ENCODE measurements around the gene TANC2. TPM values are rescaled to one million over a fixed set of nuclear protein-coding genes. Genes with fewer than 3 reads are reported as not detected.

Gene TANC2
- total RNA-seq, 1 donor from 2014 or later = 35.0 TPM

GRCh38 chr17:62965174-62965685 lies 805 bp upstream of the TANC2 start:
- DNase-seq (ENCODE audit: low read depth) = no peak
- TF ChIP-seq CTCF (IDR thresholded peaks at IDR 0.05; ENCODE audit: insufficient read depth, low read length, poor library complexity, severe bottlenecking) = no peak
- no peaks in the 10 kb centered on the region for H3K36me3 ChIP-seq (ENCODE audit: control insufficient read depth, insufficient read depth, low read length)
- H3K4me3 ChIP-seq (ENCODE audit: low read depth, low read length) = no peak overlapping the region
- H3K27me3 ChIP-seq (ENCODE audit: control insufficient read depth, insufficient read depth, low read length) = no peaks in the 10 kb centered on the region

- Histone ChIP-seq H3K27me3 (ENCODE audit: control insufficient read depth, insufficient read depth, low read length) (no peaks in the 10 kb centered on the region), H3K36me3 (ENCODE audit: control insufficient read depth, insufficient read depth, low read length) (no peaks in the 10 kb centered on the region), H3K4me3 (ENCODE audit: low read depth, low read length) (peak overlapping the region; percentile 94)
- no peak for TF ChIP-seq CTCF (IDR thresholded peaks at IDR 0.05; ENCODE audit: insufficient read depth, low read length, poor library complexity, severe bottlenecking)
- DNase-seq (ENCODE audit: low read depth) = no peak
Measured at GRCh38 chr17:62966426-62967204, 580 bp downstream of the TANC2 start.

GRCh38 chr17:62967205-62967529 lies 1.1 kb downstream of the TANC2 start:
- no peak for TF ChIP-seq CTCF (IDR thresholded peaks at IDR 0.05; ENCODE audit: insufficient read depth, low read length, poor library complexity, severe bottlenecking)
- Histone ChIP-seq H3K27me3 (ENCODE audit: control insufficient read depth, insufficient read depth, low read length) (no peaks in the 10 kb centered on the region), H3K36me3 (ENCODE audit: control insufficient read depth, insufficient read depth, low read length) (no peaks in the 10 kb centered on the region), H3K4me3 (ENCODE audit: low read depth, low read length) (peak overlapping the region; percentile 94)
- DNase-seq (ENCODE audit: low read depth) = no peak

- Histone ChIP-seq H3K36me3 (ENCODE audit: control insufficient read depth, insufficient read depth, low read length) (no peaks in the 10 kb centered on the region), H3K4me3 (ENCODE audit: low read depth, low read length) (peak overlapping the region; percentile 94), H3K27me3 (ENCODE audit: control insufficient read depth, insufficient read depth, low read length) (no peaks in the 10 kb centered on the region)
- TF ChIP-seq CTCF (IDR thresholded peaks at IDR 0.05; ENCODE audit: insufficient read depth, low read length, poor library complexity, severe bottlenecking) = peak; percentile 91
- DNase-seq (ENCODE audit: low read depth) = peak; percentile 78
Measured at GRCh38 chr17:62968445-62968923, 2.4 kb downstream of the TANC2 start.

GRCh38 chr17:62970610-62971009 lies 4.6 kb downstream of the TANC2 start:
- TF ChIP-seq CTCF (IDR thresholded peaks at IDR 0.05; ENCODE audit: insufficient read depth, low read length, poor library complexity, severe bottlenecking) = no peak
- no peaks in the 10 kb centered on the region for H3K36me3 ChIP-seq (ENCODE audit: control insufficient read depth, insufficient read depth, low read length)
- no peaks in the 10 kb centered on the region for H3K27me3 ChIP-seq (ENCODE audit: control insufficient read depth, insufficient read depth, low read length)
- DNase-seq (ENCODE audit: low read depth) = no peak
- H3K4me3 ChIP-seq (ENCODE audit: low read depth, low read length) = no peak overlapping the region

- H3K36me3 ChIP-seq (ENCODE audit: control insufficient read depth, insufficient read depth, low read length) = no peaks in the 10 kb centered on the region
- no peak for TF ChIP-seq CTCF (IDR thresholded peaks at IDR 0.05; ENCODE audit: insufficient read depth, low read length, poor library complexity, severe bottlenecking)
- H3K27me3 ChIP-seq (ENCODE audit: control insufficient read depth, insufficient read depth, low read length) = no peaks in the 10 kb centered on the region
- no peak for DNase-seq (ENCODE audit: low read depth)
- no peak overlapping the region for H3K4me3 ChIP-seq (ENCODE audit: low read depth, low read length)
Measured at GRCh38 chr17:62971853-62972252, 5.8 kb downstream of the TANC2 start.
